NCI-H2196 (cell line): ENCODE data around the gene USP1.

Source experiments
- DNase-seq: peaks from one replicate; lab custom pipeline; 2025; ENCODE audit not compliant: unreplicated experiment; lab: John Stamatoyannopoulos, UW

USP1 gene

DNA sequence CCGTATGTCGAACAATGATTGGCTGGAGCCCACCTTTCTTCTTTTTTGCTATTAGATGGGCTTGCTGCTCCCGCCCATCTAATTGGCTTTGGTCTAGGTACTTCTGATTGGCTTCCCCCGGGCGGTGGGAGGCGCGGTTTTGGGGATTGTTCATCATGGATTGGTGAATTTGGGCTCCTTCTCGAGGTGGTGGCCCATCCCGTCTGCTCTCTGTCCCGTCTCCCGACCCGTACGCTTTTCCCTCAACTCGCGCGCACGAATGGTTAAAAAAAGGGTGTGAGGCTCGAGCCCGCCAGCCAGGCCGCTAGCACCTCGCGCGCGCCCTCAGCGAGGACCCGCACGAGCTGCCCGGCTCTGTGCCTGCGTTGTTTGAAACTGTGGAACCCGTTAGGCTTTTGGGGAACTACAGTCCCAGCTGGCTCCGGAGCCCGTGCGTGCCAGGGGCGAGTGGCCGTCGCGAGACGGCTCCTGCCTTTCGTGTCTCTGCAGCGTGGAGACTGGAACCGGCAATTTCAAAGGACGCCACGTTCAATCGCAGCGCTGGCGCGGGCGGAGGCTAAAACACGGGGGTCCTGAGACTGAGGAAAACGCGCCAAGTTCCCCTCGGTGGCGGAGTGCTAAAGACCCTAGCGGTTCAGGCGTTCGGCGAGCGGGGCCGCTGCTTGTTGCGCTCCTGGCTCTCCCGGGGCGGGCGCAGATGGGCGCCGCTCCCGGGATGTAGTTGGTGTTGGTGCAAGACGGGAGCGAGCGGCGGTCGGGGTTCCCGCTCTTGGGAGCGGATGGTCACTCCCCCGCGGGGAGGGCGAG is at the start of gene USP1:
Gene USP1 (plus strand): TSS at position 584 of the 807 bp plus-strand sequence. CDS start 2,819 bp downstream, outside the sequence.
- DNase-seq = peak; percentile 100

GRCh38 chr1:62389531-62389930 is 47.3 kb upstream of the USP1 start:
- DNase-seq = no peak

- no peak for DNase-seq
These were observed 46.8 kb upstream of the USP1 start for GRCh38 chr1:62390071-62390470.

DNA sequence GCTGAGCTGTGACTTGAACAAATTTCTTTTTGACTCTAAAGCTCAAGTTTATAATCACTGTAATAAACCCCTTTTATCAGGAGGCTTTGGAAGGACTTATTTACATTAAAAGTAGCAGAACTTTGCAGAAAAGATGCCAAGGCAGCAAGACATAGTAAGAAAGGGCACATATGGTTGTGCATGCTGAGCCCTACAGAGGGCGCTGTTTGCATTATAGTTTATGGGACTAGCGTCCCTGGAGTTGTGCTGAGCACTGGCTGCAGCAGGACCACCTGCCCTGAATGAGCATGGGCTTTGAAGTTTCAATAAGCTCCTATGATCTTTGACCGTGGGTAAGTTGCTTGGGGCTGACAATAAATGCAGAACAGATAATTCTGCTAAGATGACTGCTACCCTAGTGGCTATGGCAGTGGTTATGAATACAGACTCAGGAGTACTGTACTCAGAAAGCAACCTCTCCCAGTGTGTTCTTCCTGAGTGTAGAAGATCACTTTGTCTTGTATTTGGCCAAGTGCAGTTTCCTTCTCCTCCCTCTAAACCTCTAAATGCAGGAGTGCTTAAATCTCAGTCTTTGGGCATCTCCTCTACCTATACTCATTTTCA is 45.4 kb upstream of the USP1 start:
- DNase-seq = no peak

DNA sequence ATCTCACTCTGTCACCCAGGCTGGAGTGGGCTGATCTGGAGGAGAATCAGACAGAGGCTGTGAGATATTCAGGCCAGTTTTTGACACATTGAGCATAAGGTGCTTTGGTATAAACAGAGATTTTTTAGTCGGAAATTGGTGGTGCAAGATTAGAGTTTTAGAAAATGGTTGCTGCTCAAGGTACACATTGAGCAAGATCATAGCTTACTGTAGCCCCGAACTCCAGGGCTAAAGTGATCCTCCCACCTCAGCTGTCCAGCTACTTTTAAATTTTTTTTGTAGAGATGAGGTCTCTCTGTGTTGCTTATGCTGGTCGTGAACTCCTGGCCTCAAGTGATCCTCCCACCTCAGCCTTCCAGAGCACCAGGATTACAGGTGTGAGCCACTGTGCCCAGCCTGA is 43.9 kb upstream of the USP1 start:
- DNase-seq = no peak

DNA sequence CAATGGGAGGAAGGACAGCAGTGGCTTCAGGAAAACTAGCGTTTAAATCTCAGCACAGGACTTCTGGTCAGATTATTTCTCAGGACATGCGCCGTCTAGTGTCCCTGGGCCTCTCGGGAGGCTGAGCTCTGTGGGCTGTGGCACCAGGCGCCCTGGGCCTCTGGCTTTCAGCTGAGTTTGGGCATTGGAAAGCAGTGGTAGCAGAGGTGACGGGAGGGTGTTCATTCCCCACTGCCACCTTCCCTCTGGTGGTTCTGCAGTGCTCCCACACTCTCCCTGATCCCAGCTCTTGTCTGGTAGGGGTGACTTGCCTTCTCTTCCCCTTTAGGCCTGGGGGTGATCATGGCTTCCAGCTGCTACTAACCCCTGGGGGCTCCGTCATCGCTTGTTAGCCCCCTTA is 42.2 kb upstream of the USP1 start:
- no peak for DNase-seq

DNA sequence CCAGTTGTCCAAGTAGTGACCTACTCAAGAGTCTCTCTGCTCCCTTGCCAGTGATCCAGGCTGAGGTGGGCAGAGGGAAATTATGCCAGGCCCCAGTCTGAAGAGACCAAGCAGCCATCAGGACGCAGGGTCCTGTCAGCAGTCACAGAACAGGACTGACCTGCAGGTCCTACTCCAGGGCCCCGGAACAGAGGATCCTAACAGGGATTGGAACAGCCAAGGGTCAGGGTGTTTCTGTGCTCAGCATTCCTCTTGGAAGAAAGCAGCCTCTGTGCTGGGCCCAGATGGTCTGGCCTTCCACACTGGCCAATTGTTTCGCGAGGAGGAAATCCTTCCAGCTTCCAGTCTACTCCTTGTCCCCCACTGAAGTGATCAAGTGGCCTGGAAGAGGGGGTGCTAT is 41.6 kb upstream of the USP1 start:
- no peak for DNase-seq

DNA sequence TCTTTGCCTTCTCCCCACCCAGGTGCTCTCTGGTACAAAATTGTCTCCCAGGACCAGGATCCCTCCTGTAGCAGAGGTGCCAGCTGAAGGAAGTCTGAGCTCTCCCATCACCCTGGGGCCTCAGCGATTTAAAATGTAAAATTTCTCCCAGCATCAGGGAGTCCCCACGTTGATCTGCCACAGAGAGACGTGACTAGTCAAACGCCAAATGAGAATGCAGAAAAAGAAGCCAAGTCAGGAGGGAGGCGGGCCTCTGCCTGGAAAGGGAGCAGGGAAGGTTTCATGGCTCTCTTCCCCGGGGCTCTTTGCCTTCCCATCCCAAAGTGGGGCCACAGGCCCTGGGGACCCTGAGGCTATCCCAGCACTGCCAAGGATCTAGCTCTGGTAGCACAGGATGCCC is 40.0 kb upstream of the USP1 start:
- no peak for DNase-seq

DNA sequence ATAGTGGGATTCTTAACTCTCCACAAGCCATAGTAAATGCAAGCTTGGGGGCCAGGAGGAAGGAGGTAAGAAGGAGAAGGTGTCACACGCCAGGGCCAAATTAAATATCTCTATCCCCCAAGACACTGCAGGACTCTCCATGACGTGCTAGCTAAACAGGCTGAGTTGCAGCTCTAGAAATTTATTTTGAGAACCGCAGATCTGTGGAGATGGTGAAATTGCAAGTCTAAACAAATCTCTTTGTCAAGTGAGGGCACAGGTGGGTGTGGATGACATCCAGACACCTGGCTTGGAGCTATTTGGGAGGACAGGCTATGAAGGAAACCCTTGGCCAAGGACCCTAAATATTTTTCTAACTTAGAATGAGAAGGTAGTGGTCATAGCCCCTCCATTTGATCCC is 39.5 kb upstream of the USP1 start:
- DNase-seq = no peak

GRCh38 chr1:62398377-62398776 is 38.5 kb upstream of the USP1 start:
- no peak for DNase-seq

DNA sequence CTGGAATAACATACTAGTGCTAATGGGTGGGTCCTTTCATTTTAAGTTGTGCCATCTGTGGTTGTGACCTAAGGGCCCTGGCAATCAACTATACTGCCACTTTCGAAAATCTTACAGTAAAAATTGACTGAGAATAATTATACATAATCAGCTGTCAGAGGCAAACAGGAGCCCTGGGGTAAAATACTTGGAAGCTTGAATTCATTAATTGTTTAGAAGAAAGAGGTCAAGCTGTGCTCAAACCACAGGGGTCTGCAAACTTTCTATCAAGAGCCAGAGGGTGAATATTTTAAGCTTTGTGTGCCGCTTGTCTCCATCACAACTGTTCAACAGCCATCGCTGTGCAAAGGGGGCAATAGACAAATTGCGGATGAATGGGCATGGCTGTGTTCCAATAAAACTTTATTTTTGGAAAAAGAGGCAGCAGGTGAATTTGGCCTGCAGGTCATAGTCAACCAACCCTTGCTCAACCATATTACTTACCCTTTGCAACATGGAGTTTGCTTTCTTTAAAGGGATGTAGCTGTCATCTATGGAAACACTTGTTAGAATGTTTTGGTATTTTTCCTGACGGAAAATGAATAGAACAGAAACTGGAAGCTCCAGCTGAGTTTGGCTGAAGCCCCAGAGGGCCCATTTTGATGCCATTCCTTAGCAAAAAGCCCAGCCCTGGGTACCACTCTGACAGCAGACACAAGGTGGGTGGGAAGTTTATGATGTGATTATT is 35.7 kb upstream of the USP1 start:
- DNase-seq = no peak

- DNase-seq = no peak
These were observed 31.6 kb upstream of the USP1 start for GRCh38 chr1:62405247-62405646.

DNA sequence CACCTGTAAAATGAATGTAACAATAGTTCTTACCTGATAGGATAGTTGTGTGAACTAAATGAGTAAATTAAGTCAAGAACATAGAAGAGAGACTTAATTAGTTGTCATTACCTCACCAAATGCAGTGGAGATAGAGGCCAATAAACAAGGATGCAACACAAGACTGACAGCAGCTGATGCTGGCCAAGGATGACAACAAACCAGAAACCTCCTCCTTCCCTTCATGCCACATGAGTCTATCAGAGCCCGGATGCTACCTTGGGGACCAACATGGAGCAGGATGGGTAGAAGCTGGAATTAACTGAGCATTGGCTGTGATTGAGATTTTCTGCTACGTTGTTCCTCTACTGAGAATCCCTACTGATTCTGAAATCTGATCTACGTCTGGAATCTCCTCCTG is 30.3 kb upstream of the USP1 start:
- DNase-seq = no peak

DNA sequence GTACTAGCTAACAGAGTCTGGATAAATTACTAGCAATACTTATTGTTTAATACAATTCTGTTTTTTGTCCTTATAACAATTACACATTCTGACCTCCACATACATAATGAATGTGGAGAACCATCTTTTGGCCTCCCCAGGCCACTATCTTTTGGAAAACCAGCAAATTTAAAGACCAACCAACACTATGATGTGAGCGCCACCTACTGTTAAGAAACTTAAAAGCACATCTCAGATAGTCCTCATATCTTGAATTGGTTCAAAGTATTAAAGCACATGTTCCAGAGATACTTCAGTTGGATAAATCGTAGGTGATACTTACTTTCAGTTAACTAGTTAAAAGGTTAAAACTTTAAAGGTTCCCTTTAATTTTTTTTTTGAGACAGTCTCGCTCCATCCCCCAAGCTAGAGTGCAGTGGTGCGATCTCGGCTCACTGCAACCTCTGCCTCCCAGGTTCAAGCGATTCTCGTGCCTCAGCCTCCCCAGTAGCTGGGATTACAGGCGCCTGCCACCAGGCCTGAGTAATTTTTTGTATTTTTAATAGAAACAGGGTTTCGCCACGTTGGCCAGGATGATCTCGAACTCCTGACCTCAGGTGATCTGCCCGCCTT is 29.3 kb upstream of the USP1 start:
- peak; percentile 73 for DNase-seq

DNA sequence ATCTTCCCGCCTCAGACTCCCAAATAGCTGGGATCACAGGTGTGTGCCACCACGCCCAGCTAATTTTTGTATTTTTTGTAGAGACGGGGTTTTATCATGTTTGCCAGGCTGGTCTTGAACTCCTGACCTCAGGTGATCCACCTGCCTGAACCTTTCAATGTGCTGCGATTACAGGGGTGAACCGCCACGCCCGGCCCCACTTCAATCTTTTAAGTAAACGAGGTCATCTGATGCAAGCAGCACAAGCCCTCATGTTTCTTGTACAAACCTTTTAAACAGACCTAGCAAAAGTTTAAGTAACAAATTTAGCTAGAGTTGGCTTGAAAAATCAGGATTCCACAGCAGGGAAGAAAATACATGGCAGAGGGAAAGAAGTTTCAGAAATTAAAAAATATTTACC is 21.2 kb upstream of the USP1 start:
- no peak for DNase-seq

GRCh38 chr1:62417351-62417999 is 19.4 kb upstream of the USP1 start:
- no peak for DNase-seq

DNA sequence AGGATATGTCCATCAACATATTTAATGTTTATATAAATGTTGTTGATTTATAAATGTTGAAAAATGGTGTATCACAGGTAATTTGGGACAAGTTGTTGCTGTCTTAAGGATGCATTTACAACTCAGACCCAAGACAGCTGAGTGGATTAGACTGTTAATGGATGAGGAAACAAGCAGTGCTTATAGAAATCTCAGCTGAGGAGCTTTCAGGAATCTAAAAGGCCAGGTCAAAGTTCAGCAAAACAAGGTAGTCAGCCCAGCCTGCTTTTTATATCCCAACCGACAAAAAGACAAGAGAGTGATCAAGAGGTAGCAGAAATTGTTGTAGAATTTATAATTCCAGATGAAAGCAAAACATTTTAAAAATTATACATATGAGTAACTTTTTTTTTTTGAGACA is 16.6 kb upstream of the USP1 start:
- no peak for DNase-seq

DNA sequence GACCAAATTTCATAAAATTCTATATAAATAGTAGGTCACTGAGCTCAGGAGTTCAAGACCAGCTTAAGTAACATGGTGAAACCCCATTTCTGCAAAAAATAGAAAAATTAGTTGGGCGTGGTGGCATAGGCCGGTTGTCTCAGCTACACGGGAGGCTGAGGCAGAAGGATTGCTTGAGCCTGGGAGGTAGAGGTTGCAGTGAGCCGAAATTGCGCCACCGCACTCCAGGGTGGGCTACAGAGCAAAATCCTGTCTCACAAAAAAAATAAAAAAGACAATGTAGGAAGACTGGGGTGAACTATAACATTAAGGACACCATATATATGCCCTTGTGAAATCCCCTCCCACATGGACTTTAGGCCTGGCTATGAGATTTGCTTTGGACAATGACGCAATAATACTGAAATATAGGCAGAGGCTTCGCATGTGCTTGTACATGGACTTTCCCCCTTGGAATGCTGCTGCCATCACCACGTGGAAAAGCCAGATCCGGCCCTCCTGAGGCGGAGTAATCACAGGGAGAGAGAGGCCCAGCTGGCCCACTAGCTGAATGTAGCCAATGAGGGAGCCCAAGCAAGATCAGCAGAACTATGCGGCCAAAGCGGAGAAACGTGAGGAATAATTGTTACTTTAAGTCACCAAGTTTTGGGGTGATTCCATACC is 13.1 kb upstream of the USP1 start:
- no peak for DNase-seq

DNA sequence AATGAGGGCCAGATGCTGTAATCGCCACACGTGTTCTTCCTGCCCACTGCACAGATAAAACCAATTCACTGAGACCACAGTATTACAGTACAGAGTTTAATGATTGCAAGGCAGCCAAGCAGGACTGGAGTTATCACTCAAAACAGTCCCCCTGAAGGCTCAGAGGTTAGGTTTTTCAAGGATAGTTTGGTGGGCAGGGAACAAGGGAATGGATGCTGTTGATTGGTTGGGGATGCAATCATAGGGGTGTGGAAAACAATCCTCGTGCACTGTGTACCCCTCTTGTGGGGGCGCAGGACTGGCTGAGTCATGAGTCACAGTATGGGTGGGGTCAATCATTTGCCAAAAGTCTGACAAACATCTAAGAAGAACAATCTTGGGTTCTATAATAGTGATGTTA is 12.4 kb upstream of the USP1 start:
- no peak for DNase-seq

DNA sequence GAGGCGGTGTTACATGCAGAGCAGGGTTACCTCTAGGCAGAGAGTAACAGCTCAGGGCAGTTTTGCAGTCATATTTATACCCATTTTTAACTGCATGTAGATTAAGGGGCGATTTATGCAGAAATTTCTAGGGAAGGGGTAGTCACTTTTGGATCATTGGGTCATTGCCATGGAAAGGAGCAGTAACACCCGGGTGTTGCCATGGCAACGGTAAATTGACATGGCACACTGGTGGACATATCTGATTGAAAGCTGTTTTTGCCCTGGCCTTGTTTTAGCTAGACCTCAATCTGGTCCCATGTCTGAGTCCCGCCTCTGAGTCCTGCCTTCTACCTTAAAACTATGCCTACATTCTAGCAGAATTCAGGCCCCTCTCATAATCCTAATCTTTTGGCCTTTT is 11.8 kb upstream of the USP1 start:
- no peak for DNase-seq

DNA sequence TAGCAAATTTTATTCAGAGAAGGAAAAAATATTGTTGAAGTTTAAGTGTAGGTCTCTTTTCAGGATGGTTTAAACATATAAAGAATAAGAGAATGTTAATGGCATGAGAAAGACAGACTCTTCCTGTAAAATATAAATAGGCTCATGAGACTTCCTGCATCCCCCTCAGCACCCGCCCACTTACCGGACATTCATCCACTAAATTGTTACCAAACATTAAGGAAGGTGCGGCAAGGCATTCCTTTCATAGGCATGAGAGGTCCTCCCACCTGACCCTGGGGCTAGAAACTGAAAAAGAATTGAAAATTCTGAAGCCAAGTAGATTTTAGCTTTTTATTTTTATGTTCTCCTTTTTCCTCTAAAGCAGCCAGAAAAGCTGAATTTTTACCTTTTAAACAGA is 10.6 kb upstream of the USP1 start:
- DNase-seq = no peak
